Endothelial cell of umbilical vein (primary cell): ENCODE results near the gene TSTD2. TPM values are rescaled to one million over a fixed set of nuclear protein-coding genes. Genes with fewer than 3 reads are reported as not detected.

Source experiments
- BruUV-seq: library from RNA; stranded (reverse); fragments of 400-500 nt; replicated peaks from 2 replicates; lab custom pipeline; 2021; lab: Mats Ljungman, UMichigan
- CTCF ChIA-PET: fragments of 300-600, 350-600 bp; sonication (Branson Sonifier 250); formaldehyde crosslinking; loops from one replicate; lab custom pipeline; 2021; ENCODE audit warnings: antibody characterized with exemption, inconsistent platforms; lab: Charles Lee
- POLR2A ChIA-PET: fragments of 300-600, 350-600 bp; sonication (Branson Sonifier 250); formaldehyde crosslinking; loops from one replicate; lab custom pipeline; 2021; ENCODE audit warnings: antibody characterized with exemption, inconsistent platforms; lab: Charles Lee
- DNase-seq: peaks from one replicate; pipeline ENCODE4 v3.0.0-alpha.2; 2011; ENCODE audit warnings: low read depth, low spot score
- FAIRE-seq: peaks from 2 replicates; lab custom pipeline; 2011; peaks lifted over from hg19 to GRCh38; lab: Jason Lieb, UNC
- H2AFZ ChIP-seq: 2 replicates; pipeline ENCODE4 v1.6.0; 2012; ENCODE audit warnings: low read depth, low read length, control low read depth, inconsistent platforms
- H3K27ac ChIP-seq: 2 replicates; pipeline ENCODE4 v1.5.1; 2011; ENCODE audit warnings: low read depth, mild to moderate bottlenecking, control low read depth, low read length, moderate library complexity; ENCODE audit not compliant: insufficient read depth
- H3K27me3 ChIP-seq, 2 experiments: 2 replicates each; pipeline versions ENCODE4 v1.6.0 to v1.6.1; 2011; ENCODE audit warnings: low read length in 2 of 2, mixed read lengths in 1 of 2; ENCODE audit not compliant: control insufficient read depth in 2 of 2, insufficient read depth in 2 of 2
- H3K36me3 ChIP-seq, 2 experiments: 2 replicates in 1 of 2; 3 replicates in 1 of 2; pipeline ENCODE4 v1.5.1; 2011; ENCODE audit warnings: low read length in 2 of 2, mild to moderate bottlenecking in 1 of 2, moderate library complexity in 1 of 2; ENCODE audit not compliant: control insufficient read depth in 2 of 2, insufficient read depth in 2 of 2; ENCODE audit errors: extremely low read depth in 1 of 2
- H3K4me1 ChIP-seq: 3 replicates; pipeline ENCODE4 v1.5.1; 2011; ENCODE audit warnings: mild to moderate bottlenecking, low read length; ENCODE audit not compliant: control insufficient read depth, insufficient read depth; ENCODE audit errors: extremely low read depth
- H3K4me2 ChIP-seq: 2 replicates; pipeline ENCODE4 v1.6.1; 2011; ENCODE audit warnings: low read length, control low read depth, mixed read lengths; ENCODE audit not compliant: insufficient read depth
- H3K4me3 ChIP-seq, 3 experiments: fragments of 200-600 bp in 1 of 3; sonication (generic), shearing (Covaris generic) in 1 of 3; replicated peaks in 1 of 3; 2 replicates each; pipeline ENCODE4 v1.5.1; 2011 to 2016; ENCODE audit warnings: control low read depth in 3 of 3, low read length in 3 of 3, mild to moderate bottlenecking in 2 of 3, inconsistent platforms in 1 of 3, low read depth in 1 of 3, moderate library complexity in 1 of 3; ENCODE audit not compliant: insufficient read depth in 1 of 3
- H3K79me2 ChIP-seq: 2 replicates; pipeline ENCODE4 v1.6.0; 2012; ENCODE audit warnings: low read length, inconsistent platforms; ENCODE audit not compliant: control insufficient read depth, insufficient read depth
- H3K9ac ChIP-seq: replicated peaks from 2 replicates; pipeline ENCODE3; 2011; ENCODE audit warnings: low read length, control low read depth; ENCODE audit not compliant: insufficient read depth; ENCODE audit errors: extremely low read depth
- H3K9me1 ChIP-seq: replicated peaks from 3 replicates; pipeline ENCODE4 v1.6.0; 2011; ENCODE audit warnings: mild to moderate bottlenecking, low read length; ENCODE audit not compliant: control insufficient read depth, insufficient read depth; ENCODE audit errors: extremely low read depth
- H3K9me3 ChIP-seq: replicated peaks from 2 replicates; pipeline ENCODE4 v1.5.1; 2012; ENCODE audit warnings: low read length, inconsistent platforms; ENCODE audit not compliant: control insufficient read depth, insufficient read depth
- H4K20me1 ChIP-seq: replicated peaks from 2 replicates; pipeline ENCODE3; 2011; ENCODE audit warnings: mild to moderate bottlenecking, low read length; ENCODE audit not compliant: control insufficient read depth, insufficient read depth; ENCODE audit errors: extremely low read depth
- CTCF ChIP-seq, 2 donors: IDR thresholded peaks; 1 replicate in 1 of 2; 2 replicates in 1 of 2; pipeline ENCODE4 v1.5.1; 2011; ENCODE audit warnings: low read length in 2 of 2, mild to moderate bottlenecking in 2 of 2, moderate library complexity in 2 of 2, control low read depth in 1 of 2, inconsistent platforms in 1 of 2, low read depth in 1 of 2; ENCODE audit not compliant: insufficient read depth in 1 of 2; ENCODE audit errors: extremely low read depth in 1 of 2
- EZH2 ChIP-seq: IDR thresholded peaks from 2 replicates; pipeline ENCODE4 v1.6.1; 2012; ENCODE audit warnings: borderline replicate concordance, low read depth, mild to moderate bottlenecking, moderate library complexity, low read length, inconsistent platforms; ENCODE audit not compliant: severe bottlenecking
- FOS ChIP-seq: IDR thresholded peaks from 2 replicates; pipeline ENCODE4 v1.6.1; 2011; ENCODE audit warnings: mild to moderate bottlenecking, low read length, moderate library complexity, borderline replicate concordance; ENCODE audit not compliant: insufficient read depth
- GATA2 ChIP-seq: IDR thresholded peaks from 2 replicates; pipeline ENCODE4 v1.7.0; 2011; ENCODE audit warnings: low read depth, mild to moderate bottlenecking, moderate library complexity, mixed read lengths, low read length; ENCODE audit not compliant: insufficient read length, insufficient read depth
- JUN ChIP-seq: IDR thresholded peaks from 2 replicates; pipeline ENCODE4 v1.6.1; 2011; ENCODE audit warnings: borderline replicate concordance, low read depth; ENCODE audit not compliant: insufficient read length, insufficient read depth
- MYC ChIP-seq: IDR thresholded peaks from one replicate; pipeline ENCODE4 v1.6.1; 2011; ENCODE audit warnings: mild to moderate bottlenecking, low read depth, low read length
- POLR2A ChIP-seq: IDR thresholded peaks from 2 replicates; pipeline ENCODE4 v1.6.1; 2012; ENCODE audit warnings: low read depth, mild to moderate bottlenecking, control low read depth, low read length
- POLR2AphosphoS5 ChIP-seq: IDR thresholded peaks from 2 replicates; pipeline ENCODE4 v1.6.1; 2012; ENCODE audit warnings: low read depth, mild to moderate bottlenecking, control low read depth, low read length, moderate library complexity; ENCODE audit not compliant: insufficient read depth
- dilution Hi-C: fragments of 300-500 bp; cut with MboI; formaldehyde crosslinking; loops from one replicate; pipeline ENCODE4 v1.15.0; 2019; ENCODE audit warnings: low sequenced_read_pairs; ENCODE audit not compliant: extremely low pct_ligation_motif_present
- intact Hi-C: fragments of 100-400 bp; cut with micrococcal nuclease; formaldehyde crosslinking; loops from one replicate; pipeline ENCODE4 v1.10.0; 2022
- polyA plus RNA-seq, 4 experiments: library from polyadenylated mRNA; depleted of rRNA in 3 of 4; stranded (reverse) in 3 of 4; unstranded in 1 of 4; fragments of >200 nt; gene quantifications; 2 replicates each; pipeline versions ENCODE4 v1.2.1 to v1.2.3, GENCODE V29; 2011 to 2012; ENCODE audit warnings: missing spikeins in 1 of 4
- total RNA-seq: library from RNA; stranded (reverse); gene quantifications from 2 replicates; pipeline ENCODE4 v1.2.3, GENCODE V29; 2021
- TF ChIP-seq, protein P1 (sequence below): IDR thresholded peaks from 2 replicates; pipeline ENCODE4 v1.6.1; 2011; ENCODE audit not compliant: insufficient read depth, insufficient read length

Gene TSTD2
- total and polyA plus RNA-seq, 2 donors (not counting 3 experiments of a cell fraction or from before 2014, with no cell fraction given), result 13.7 to 15.9 TPM

DNA sequence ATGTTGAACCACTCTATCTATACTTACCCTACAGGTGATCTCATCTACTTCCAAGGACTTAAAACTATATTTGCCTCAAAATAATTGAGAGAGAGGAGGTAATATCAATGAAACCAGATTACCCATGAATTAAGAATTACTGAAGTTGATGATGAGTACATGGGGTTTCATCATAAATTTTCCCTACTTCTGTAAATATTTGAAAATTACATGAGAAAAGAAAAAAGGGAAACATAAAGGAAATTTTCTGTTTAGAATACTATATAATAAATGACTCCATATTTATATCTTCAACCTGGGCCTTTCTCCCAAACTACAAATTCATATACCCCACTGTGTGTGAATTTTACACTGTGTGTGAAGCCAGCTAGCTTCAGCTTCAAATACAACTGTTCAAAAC lies 2.6 kb downstream of the TSTD2 start:
- no peak for FAIRE-seq
- BruUV-seq, result no TSS peak
- H4K20me1 ChIP-seq, result no peaks in the 10 kb centered on the region

More for the DNA sequence above, 2.6 kb downstream of the TSTD2 start:
- no peak for DNase-seq
- Histone ChIP-seq H3K9me1 (no peaks in the 10 kb centered on the region), H3K27me3 (no peaks in the 10 kb centered on the region), H3K27ac (no peak overlapping the region), H3K4me1 (peaks cover 20% of the 10 kb centered on the region), H3K36me3 (no peaks in the 10 kb centered on the region), H3K9ac (no peak overlapping the region), H3K4me2 (no peak overlapping the region), H3K79me2 (peaks cover 44% of the 10 kb centered on the region), H3K9me3 (no peaks in the 10 kb centered on the region), H2AFZ (no peak overlapping the region), H3K4me3 (no peak overlapping the region)
- intact Hi-C loops (no loop called here), dilution Hi-C loops (no loop called here)
- POLR2A ChIA-PET, result no interaction called here
- TF ChIP-seq, protein P1, sequence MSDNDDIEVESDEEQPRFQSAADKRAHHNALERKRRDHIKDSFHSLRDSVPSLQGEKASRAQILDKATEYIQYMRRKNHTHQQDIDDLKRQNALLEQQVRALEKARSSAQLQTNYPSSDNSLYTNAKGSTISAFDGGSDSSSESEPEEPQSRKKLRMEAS, result no peak
- TF ChIP-seq MYC (no peak), POLR2AphosphoS5 (no peak), GATA2 (no peak), EZH2 (no peak), CTCF (IDR thresholded peaks at IDR 0.05; ENCODE audit: extremely low read depth in 1 of 2, insufficient read depth in 1 of 2, low read depth in 1 of 2, low read length in 2 of 2) (no peak), FOS (no peak), JUN (no peak), POLR2A (no peak)
- CTCF ChIA-PET, result interaction anchor here (3.7 kb wide), 1 partner anchor 15 kb away, joined by 28 read pairs; no protein-coding TSS in a partner anchor
